Loucy (cell line): Measurements from ENCODE around the gene USP16.

Source experiments
- CTCF ChIP-seq: fragments of 200-600 bp; sonication (generic); conservative IDR thresholded peaks from 2 replicates; pipeline ENCODE4 v1.5.1; 2014; ENCODE audit warnings: mild to moderate bottlenecking, antibody characterized with exemption, low read length
- EZH2phosphoT487 ChIP-seq: fragments of 200-600 bp; IDR thresholded peaks from 2 replicates; pipeline ENCODE4 v1.6.1; 2018; ENCODE audit warnings: antibody characterized with exemption, mild to moderate bottlenecking, moderate library complexity, borderline replicate concordance

- no peak for TF ChIP-seq CTCF
- no peak for TF ChIP-seq EZH2phosphoT487
Measured at GRCh38 chr21:29052224-29052623, 27.8 kb downstream of the USP16 start.
